Epithelial cell of esophagus (primary cell): Measurements from ENCODE around the gene RNF115.

ENCODE experiments used
- DNase-seq: peaks from one replicate; pipeline ENCODE4 v3.0.0; 2010; ENCODE audit warnings: low read depth
- H3K4me3 ChIP-seq: 2 replicates; pipeline ENCODE4 v1.5.1; 2011; ENCODE audit warnings: mild to moderate bottlenecking, low read length, control low read depth
- TF ChIP-seq, protein P1 (sequence below): IDR thresholded peaks from 2 replicates; pipeline ENCODE4 v1.5.1; 2011; ENCODE audit warnings: low read depth, mild to moderate bottlenecking, low read length, control low read depth, inconsistent platforms; ENCODE audit not compliant: insufficient read depth; ENCODE audit errors: missing control alignments

RNF115 gene

DNA sequence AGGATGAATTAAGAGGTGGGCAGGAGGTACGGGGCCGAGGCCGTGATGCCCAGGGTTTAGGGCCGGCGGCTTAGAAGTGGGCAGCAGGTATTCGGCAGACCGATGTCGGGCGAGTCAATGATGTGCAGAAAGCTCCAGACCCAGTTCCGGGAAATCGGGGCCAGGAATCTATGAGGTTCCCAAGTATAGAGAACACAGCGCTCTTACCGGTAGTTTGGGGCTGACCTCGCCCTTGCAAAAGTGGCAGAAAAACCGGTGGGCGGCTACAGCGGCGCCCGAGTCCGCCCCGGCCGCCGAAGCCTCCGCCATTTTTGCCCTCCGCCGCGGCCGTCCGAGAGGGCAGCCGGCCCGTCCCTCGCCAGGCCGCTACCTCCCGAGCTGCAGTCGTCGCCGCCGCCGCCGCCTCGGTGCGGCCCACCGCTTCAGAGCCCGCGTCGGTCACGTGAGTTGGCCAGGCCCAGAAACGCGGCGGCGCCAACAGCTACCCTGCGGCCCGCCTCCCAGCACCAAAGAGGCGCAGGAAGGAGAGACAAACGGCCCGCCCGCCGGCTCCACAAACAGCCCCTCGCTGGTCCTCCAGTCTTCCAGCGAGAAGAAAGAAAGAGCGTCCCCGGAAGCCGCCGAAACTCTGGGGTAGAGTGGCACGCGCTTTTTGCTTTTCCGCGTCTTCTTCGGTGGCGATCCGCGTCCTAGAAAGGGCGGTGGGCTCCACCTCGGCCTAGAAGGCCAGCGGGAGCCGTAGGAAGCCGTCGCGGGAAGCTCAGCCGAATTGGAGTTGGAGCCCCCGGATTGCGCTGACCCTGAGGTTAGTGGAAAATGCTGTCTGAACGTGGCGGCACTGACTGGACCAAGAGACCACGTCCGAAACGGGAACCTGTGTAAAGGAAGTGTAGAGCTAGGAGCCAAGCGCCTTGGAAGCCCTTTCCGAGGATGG is at the start of gene RNF115, which contains the start of gene POLR3C:
Gene RNF115, minus strand, starts transcription at position 531 of the 934 bp plus-strand sequence. Its CDS starts 222 bp downstream, at position 309.
Gene POLR3C, plus strand, starts transcription at position 636 of the 934 bp plus-strand sequence. CDS start 1,577 bp downstream, outside the sequence.
- peak within 1 kb of the TSS; percentile 88 for H3K4me3 ChIP-seq
- TF ChIP-seq, protein P1, sequence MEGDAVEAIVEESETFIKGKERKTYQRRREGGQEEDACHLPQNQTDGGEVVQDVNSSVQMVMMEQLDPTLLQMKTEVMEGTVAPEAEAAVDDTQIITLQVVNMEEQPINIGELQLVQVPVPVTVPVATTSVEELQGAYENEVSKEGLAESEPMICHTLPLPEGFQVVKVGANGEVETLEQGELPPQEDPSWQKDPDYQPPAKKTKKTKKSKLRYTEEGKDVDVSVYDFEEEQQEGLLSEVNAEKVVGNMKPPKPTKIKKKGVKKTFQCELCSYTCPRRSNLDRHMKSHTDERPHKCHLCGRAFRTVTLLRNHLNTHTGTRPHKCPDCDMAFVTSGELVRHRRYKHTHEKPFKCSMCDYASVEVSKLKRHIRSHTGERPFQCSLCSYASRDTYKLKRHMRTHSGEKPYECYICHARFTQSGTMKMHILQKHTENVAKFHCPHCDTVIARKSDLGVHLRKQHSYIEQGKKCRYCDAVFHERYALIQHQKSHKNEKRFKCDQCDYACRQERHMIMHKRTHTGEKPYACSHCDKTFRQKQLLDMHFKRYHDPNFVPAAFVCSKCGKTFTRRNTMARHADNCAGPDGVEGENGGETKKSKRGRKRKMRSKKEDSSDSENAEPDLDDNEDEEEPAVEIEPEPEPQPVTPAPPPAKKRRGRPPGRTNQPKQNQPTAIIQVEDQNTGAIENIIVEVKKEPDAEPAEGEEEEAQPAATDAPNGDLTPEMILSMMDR, result no peak
- DNase-seq, result peak; percentile 91

DNA sequence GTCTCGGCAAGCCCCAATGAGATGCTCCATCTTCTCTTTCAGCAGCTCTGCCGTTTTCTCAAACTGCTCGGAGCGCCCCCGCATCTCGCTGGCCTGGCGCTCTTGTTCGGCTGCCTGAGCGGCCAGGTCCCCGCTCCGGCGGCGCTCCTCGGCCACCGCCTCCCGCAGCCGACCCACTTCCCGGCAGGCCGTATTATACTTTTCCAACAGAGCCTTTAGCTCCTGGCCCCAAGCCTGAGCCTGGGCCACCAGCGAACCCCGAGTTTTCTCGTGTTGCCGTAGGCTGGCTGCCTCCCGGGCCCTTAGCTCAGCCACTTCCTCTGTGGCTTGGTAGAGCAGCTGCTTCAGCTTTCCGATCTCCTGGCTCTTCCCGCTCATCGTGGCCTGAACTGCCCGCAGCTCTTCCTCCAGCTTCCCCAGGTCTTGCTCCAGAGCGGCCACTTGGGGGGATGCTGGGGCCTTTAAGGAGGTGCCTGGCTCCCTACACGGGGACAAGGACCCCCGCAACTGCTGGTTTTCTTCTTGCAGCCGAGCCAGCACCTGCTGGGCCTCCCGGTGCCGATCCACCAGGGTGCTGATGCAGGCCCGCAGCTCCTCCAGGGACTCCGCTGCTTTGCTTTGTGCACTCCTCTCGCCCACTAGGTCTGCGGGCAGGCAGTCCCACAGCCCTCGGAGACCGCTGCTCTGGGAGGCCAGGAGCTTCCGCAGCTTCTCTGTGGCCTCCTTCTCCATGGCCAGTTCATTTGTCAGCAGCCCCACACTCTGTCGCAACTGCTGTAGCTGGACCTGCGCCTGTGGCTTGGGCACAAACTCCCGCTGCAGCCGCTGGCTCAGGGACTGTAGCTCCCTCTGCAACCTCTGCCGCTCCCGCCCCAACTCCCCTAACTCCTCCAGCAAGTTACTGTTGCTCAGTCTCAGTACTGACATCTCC is 48.4 kb upstream of the RNF115 start:
- H3K4me3 ChIP-seq, result peak overlapping the region; percentile 0
- TF ChIP-seq, protein P1, result no peak
- no peak for DNase-seq

DNA sequence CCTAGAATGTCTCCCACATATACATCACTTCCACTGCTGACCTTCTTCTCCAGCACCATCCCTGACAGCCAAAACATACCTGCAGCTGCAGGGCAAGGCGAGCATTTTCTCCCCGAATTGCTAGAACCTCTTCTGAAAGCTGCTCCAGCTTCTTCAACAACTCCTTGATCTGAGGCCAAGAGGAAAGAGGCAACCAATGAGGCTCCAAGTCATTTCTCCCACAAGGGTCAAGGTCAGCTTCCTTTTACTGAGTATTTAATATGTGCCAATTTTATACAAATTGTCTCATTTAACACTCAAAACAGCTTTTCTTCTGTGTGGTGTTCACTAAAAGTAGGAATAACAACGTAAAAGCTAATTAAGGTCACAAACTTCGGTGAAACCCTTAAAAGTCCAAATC is 44.3 kb upstream of the RNF115 start:
- TF ChIP-seq, protein P1, result no peak
- H3K4me3 ChIP-seq, result no peak overlapping the region
- DNase-seq, result no peak

DNA sequence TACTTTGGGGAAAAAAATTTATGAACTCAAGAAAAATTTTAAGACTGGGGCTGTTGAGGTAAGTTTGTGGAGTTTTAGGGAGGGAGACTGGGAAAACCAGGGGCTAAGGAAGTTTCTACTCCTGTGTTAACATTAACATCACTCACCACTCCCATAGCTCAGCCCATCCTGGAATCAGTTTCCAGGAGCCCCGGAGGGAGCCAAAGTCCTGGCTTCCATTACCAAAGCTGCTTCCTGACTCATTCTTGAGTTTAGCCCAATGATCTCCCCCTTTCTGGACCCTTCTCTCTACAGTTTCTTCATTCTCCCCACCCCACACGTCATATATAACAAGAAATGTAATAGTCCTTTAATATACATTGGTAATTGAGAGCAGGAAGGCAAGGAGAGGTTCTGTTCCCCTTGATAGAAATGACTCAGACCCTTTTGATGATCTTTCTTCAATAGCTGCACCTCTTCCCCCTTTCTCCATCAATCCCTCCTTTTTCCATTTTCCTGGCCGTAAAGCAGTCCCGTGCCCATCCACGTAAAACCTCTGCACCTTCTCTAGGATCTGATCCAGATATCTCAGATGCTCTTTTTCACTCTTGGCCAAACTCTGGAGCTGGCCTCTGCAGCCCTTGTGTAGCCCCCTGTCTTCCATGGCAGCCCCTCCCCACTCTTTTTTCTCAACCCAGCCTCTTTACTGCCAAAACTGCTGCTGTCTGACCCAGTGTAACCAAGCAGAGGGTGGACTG is 39.6 kb upstream of the RNF115 start:
- no peak overlapping the region for H3K4me3 ChIP-seq
- TF ChIP-seq, protein P1, result no peak
- no peak for DNase-seq

DNA sequence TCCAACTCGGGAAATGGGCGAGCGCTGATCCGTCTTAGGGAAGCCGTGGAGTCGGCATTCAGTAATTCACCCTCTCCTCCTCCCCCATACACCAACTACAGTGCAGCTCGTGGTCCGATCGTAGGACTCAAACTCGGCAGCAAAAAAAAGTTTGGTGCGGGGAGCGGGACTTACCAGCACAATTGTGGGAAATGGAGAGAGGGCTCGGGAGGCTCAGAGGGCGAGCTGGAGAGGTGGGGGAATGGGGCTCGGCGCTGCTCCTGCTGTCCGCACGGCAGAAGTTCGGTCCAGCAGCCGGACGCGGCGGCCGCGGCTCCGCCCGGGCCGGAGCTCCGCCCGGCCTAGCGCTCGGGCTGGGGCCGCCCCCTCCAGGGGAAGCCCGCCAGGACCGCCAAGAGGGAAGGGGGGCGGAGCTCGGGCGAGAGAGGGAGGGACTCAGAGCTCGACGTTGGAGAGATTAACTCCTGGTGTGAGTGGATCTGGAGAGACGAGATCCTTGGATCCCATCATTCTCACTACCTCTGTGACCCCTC is 35.7 kb upstream of the RNF115 start:
- H3K4me3 ChIP-seq, result peak overlapping the region; percentile 87
- DNase-seq, result peak; percentile 88
- TF ChIP-seq, protein P1, result no peak
